Rectal smooth muscle tissue (tissue), 1 donor: ENCODE results near the gene C1orf87.

Experiments used
- H3K27ac ChIP-seq: one replicate; pipeline ENCODE4 v1.7.0; 2013; ENCODE audit warnings: low read depth, low read length, inconsistent platforms
- H3K27me3 ChIP-seq: one replicate; pipeline ENCODE4 v1.7.0; 2013; ENCODE audit warnings: low read length; ENCODE audit not compliant: control insufficient read depth, insufficient read depth
- H3K36me3 ChIP-seq: one replicate; pipeline ENCODE4 v1.7.0; 2013; ENCODE audit warnings: low read length; ENCODE audit not compliant: control insufficient read depth, insufficient read depth
- H3K4me1 ChIP-seq: one replicate; pipeline ENCODE4 v1.7.0; 2013; ENCODE audit warnings: low read length; ENCODE audit not compliant: control insufficient read depth, insufficient read depth
- H3K4me3 ChIP-seq: one replicate; pipeline ENCODE4 v1.7.0; 2013; ENCODE audit warnings: low read length
- H3K9ac ChIP-seq: one replicate; pipeline ENCODE4 v1.7.0; 2013; ENCODE audit warnings: low read length

C1orf87 gene

DNA sequence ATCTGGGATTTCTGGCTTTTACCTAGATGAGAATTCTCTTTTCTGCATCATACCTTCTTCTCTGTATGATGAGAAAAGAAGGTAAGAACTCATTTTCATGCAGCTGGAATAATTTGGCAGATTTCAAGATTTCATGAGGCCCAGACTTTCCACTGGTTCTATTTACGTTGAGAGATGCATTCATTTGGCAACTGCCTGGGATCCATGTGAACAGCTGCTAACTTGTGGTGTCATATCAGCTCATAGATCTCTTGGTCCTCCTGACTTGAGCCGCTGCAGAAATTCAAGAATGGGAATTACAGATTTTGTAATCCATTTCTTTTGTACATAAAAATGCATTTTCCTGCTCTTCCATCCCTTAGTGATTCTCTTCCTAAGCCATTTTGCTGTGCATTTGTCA lies 17.1 kb upstream of the C1orf87 start:
- Histone ChIP-seq H3K36me3 (no peaks in the 10 kb centered on the region), H3K27me3 (no peaks in the 10 kb centered on the region), H3K9ac (no peak overlapping the region), H3K4me3 (no peak overlapping the region), H3K27ac (no peak overlapping the region), H3K4me1 (no peaks in the 10 kb centered on the region)

- no peaks in the 10 kb centered on the region for H3K27me3 ChIP-seq
- H3K4me3 ChIP-seq: no peak overlapping the region
- no peak overlapping the region for H3K9ac ChIP-seq
- no peaks in the 10 kb centered on the region for H3K36me3 ChIP-seq
- H3K4me1 ChIP-seq: no peaks in the 10 kb centered on the region
- H3K27ac ChIP-seq: no peak overlapping the region
Measured at GRCh38 chr1:60088620-60089155, 15.1 kb upstream of the C1orf87 start.

DNA sequence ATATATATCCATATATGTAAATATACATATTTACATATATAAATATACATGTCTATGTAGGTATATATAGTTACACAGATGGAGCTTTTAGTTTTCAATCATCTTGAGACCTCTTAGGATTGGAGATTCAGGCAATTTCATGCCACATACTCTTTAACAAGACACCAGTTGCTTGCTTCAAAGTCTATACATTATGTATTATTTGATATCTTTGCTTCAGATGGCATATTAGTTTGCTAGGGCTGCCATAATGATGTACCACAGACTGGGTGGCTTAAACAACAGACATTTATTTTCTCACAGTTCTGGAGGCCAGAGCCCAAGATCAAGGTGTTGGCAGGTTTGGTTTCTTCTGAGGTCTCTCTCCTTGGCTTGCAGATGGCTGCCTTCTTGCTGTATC lies 14.1 kb upstream of the C1orf87 start:
- Histone ChIP-seq H3K9ac (no peak overlapping the region), H3K27me3 (no peaks in the 10 kb centered on the region), H3K4me3 (no peak overlapping the region), H3K4me1 (no peaks in the 10 kb centered on the region), H3K36me3 (no peaks in the 10 kb centered on the region), H3K27ac (no peak overlapping the region)

DNA sequence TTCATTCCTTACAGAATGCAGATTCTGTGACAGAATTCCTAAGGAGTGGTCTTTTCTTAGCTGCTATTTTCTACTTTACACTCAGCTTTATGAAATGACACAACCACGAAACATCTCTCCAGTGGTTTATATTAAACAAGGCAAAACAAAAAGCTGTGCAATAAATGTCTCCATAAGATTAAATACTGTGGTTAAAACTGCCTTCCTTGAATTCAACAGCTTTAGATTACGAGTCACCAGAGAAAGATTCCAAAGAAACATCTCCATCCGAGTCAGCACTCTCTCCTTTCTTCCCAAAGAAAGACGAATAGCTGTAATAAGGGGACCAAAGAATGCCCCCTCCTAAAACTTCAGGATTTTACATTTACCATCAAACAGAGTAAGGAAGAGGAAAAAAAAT lies 4.6 kb upstream of the C1orf87 start:
- Histone ChIP-seq H3K27ac (no peak overlapping the region), H3K9ac (no peak overlapping the region), H3K4me1 (peaks cover 3% of the 10 kb centered on the region), H3K27me3 (peaks cover 6% of the 10 kb centered on the region), H3K4me3 (no peak overlapping the region), H3K36me3 (no peaks in the 10 kb centered on the region)

DNA sequence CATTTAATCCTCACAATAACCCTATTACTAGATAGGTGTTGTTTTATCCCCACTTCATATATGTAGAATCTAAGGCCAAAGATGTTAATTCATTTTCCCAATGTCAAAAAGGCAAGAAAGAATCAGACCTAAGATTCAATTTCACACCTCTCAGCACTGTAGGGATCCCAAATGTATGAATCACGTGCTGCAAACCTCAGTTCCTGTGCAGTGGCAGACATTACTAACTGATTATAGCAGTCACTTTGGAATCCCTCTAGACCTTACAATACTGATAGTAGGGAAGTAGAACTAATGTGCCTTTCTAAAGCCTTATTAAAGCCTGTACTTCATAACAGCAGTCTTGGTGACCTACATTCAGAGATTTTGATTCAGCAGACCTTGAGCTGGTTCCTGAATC lies 2.3 kb downstream of the C1orf87 start:
- Histone ChIP-seq H3K4me1 (no peaks in the 10 kb centered on the region), H3K27me3 (peaks cover 6% of the 10 kb centered on the region), H3K36me3 (no peaks in the 10 kb centered on the region), H3K4me3 (no peak overlapping the region), H3K9ac (no peak overlapping the region), H3K27ac (no peak overlapping the region)

DNA sequence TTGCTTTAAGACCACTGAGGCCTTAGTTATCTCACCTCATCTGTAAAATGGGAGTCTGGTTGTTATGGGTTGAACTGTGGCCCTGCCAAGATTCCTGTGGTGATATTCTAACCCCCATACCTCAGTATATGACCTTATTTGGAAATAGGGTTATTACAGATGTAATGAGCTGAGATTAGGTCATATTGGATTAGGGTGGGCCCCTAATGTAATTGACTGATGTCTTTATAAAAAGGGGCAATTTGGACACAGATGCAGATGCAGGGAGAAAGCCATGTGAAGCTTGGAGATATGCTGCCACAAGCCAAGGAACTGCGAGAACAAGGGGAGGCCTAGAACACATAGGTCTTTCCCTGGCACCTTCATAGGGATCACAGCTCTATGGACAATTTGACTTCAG lies 3.9 kb downstream of the C1orf87 start:
- Histone ChIP-seq H3K9ac (no peak overlapping the region), H3K36me3 (no peaks in the 10 kb centered on the region), H3K27ac (no peak overlapping the region), H3K4me3 (no peak overlapping the region), H3K27me3 (peaks cover 6% of the 10 kb centered on the region), H3K4me1 (no peaks in the 10 kb centered on the region)

DNA sequence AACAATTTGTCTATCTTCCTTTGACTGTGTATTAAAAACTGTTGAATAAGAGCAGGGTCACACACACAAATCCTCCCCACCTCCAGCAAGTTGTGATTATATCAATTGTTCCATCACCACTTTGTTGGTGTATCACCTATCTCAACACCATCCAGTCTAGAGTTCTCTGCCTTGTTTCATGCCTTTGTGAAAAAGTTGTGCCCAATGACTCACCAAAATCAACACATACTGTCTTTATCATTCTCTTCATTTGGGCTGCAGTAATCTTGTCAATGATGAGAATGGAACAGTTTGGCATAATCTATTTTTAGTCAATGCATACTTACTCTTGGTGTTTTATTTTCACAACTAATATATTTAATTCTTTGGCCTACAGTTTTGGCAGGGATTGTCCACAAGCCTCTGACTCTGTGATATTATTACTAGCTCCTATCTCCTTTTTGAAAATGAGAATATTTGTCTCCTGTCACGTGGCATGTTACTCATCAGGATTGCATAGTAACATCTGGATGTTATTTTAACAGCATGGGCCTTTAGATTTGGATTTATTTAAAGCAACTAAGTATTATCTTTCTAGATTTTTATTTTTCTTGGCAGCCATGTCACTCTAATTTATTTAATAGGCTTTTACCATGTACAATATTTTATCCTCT lies 5.1 kb downstream of the C1orf87 start:
- Histone ChIP-seq H3K9ac (no peak overlapping the region), H3K4me3 (no peak overlapping the region), H3K36me3 (no peaks in the 10 kb centered on the region), H3K27ac (no peak overlapping the region), H3K4me1 (no peaks in the 10 kb centered on the region), H3K27me3 (peaks cover 2% of the 10 kb centered on the region)

- no peaks in the 10 kb centered on the region for H3K36me3 ChIP-seq
- no peaks in the 10 kb centered on the region for H3K27me3 ChIP-seq
- no peaks in the 10 kb centered on the region for H3K4me1 ChIP-seq
- no peak overlapping the region for H3K9ac ChIP-seq
- H3K27ac ChIP-seq: no peak overlapping the region
- no peak overlapping the region for H3K4me3 ChIP-seq
Measured at GRCh38 chr1:60066001-60066400, 7.6 kb downstream of the C1orf87 start.

- Histone ChIP-seq H3K4me1 (no peaks in the 10 kb centered on the region), H3K27me3 (no peaks in the 10 kb centered on the region), H3K27ac (no peak overlapping the region), H3K9ac (no peak overlapping the region), H3K4me3 (no peak overlapping the region), H3K36me3 (no peaks in the 10 kb centered on the region)
Measured at GRCh38 chr1:60065199-60065598, 8.4 kb downstream of the C1orf87 start.

- Histone ChIP-seq H3K4me1 (no peaks in the 10 kb centered on the region), H3K27ac (no peak overlapping the region), H3K36me3 (no peaks in the 10 kb centered on the region), H3K9ac (no peak overlapping the region), H3K4me3 (no peak overlapping the region), H3K27me3 (no peaks in the 10 kb centered on the region)
Measured at GRCh38 chr1:60063561-60063960, 10.0 kb downstream of the C1orf87 start.

GRCh38 chr1:60059468-60059867 lies 14.1 kb downstream of the C1orf87 start:
- H3K27ac ChIP-seq: no peak overlapping the region
- no peaks in the 10 kb centered on the region for H3K4me1 ChIP-seq
- no peaks in the 10 kb centered on the region for H3K27me3 ChIP-seq
- no peak overlapping the region for H3K4me3 ChIP-seq
- H3K9ac ChIP-seq: no peak overlapping the region
- no peaks in the 10 kb centered on the region for H3K36me3 ChIP-seq

DNA sequence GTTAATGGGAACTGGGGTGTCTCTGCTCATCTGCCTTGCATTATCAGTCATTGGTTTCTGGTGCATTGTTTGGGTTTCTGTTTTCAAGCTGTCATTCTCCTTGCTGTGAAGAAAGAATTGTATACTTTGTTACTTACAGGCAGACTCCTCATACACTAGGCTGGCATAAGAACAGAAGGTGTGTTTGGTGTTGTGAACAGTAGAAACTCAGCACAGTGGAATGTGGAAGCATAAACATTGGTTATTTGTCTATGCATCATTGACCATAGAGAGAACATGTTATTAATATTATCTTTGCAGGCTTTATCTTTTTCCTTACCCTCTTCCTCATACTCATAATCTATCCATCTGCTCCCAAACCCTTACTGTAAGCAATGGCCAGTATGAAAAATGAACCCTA lies 18.2 kb downstream of the C1orf87 start:
- H3K27me3 ChIP-seq: no peaks in the 10 kb centered on the region
- H3K27ac ChIP-seq: no peak overlapping the region

GRCh38 chr1:60054374-60054773 lies 19.2 kb downstream of the C1orf87 start:
- Histone ChIP-seq H3K4me1 (no peaks in the 10 kb centered on the region), H3K36me3 (no peaks in the 10 kb centered on the region), H3K4me3 (no peak overlapping the region), H3K9ac (no peak overlapping the region), H3K27me3 (no peaks in the 10 kb centered on the region), H3K27ac (no peak overlapping the region)

More for the DNA sequence above, 18.2 kb downstream of the C1orf87 start:
- Histone ChIP-seq H3K9ac (no peak overlapping the region), H3K4me1 (no peaks in the 10 kb centered on the region), H3K36me3 (no peaks in the 10 kb centered on the region), H3K4me3 (no peak overlapping the region)
